ENCODE data around the gene LYZL6.

- TF ChIP-seq CTCF (IDR thresholded peaks at IDR 0.05) (no peak), POLR2A (IDR thresholded peaks at IDR 0.05) (no peak), POLR2AphosphoS5 (IDR thresholded peaks at IDR 0.05) (no peak)
These were observed 35.8 kb downstream of the LYZL6 start for GRCh38 chr17:35907691-35908090.
